Caco-2 (cell line): Measurements from ENCODE around the gene TTPAL. TPM values are rescaled to one million over a fixed set of nuclear protein-coding genes. Genes with fewer than 3 reads are reported as not detected.
A peak's percentile ranks its signal among the peaks of the same experiment; 100 is the strongest.

Source experiments
- BruUV-seq: library from RNA; stranded (reverse); fragments of 400-500 nt; replicated peaks from 2 replicates; lab custom pipeline; 2021; lab: Mats Ljungman, UMichigan
- CTCF ChIA-PET: fragments of 300-600 bp; sonication (Branson Sonifier 250); formaldehyde crosslinking; loops from one replicate; lab custom pipeline; 2022; ENCODE audit warnings: antibody characterized with exemption; lab: Charles Lee
- POLR2A ChIA-PET: fragments of 300-600 bp; sonication (Branson Sonifier 250); formaldehyde crosslinking; loops from one replicate; lab custom pipeline; 2022; ENCODE audit warnings: antibody characterized with exemption; lab: Charles Lee
- DNase-seq, 2 experiments: peaks; one replicate each; pipeline versions ENCODE4 v3.0.0 to v3.0.0-alpha.2; 2020 to 2022
- H3K27me3 ChIP-seq: replicated peaks from 2 replicates; pipeline ENCODE4 v1.6.0; 2011; ENCODE audit warnings: low read length; ENCODE audit not compliant: control insufficient read depth, insufficient read depth
- H3K36me3 ChIP-seq: 2 replicates; pipeline ENCODE4 v1.5.1; 2011; ENCODE audit warnings: low read length; ENCODE audit not compliant: control insufficient read depth, insufficient read depth
- H3K4me1 ChIP-seq: fragments of 250-450 bp; sonication (Bioruptor Pico); 2 replicates; pipeline ENCODE4 v1.5.1; 2020; ENCODE audit warnings: mild to moderate bottlenecking
- H3K4me3 ChIP-seq: 2 replicates; pipeline ENCODE4 v1.5.1; 2011; ENCODE audit warnings: low read depth, mild to moderate bottlenecking, control low read depth, low read length
- H3K9me3 ChIP-seq: fragments of 250-450 bp; sonication (Bioruptor Pico); 2 replicates; pipeline ENCODE4 v1.5.1; 2020; ENCODE audit warnings: mild to moderate bottlenecking, moderate library complexity
- H3K27ac Mint-ChIP-seq: one replicate; pipeline ENCODE4 v1.8.0; 2022; ENCODE audit warnings: mixed read lengths; ENCODE audit not compliant: unreplicated experiment
- H3K27me3 Mint-ChIP-seq: one replicate; pipeline ENCODE4 v1.8.0; 2022; ENCODE audit warnings: mixed read lengths; ENCODE audit not compliant: insufficient read depth, unreplicated experiment
- H3K36me3 Mint-ChIP-seq: one replicate; pipeline ENCODE4 v1.8.0; 2022; ENCODE audit warnings: mild to moderate bottlenecking, mixed read lengths; ENCODE audit not compliant: insufficient read depth, unreplicated experiment
- H3K4me1 Mint-ChIP-seq: one replicate; pipeline ENCODE4 v1.8.0; 2022; ENCODE audit warnings: low read depth, mixed read lengths; ENCODE audit not compliant: unreplicated experiment
- H3K4me3 Mint-ChIP-seq: one replicate; pipeline ENCODE4 v1.8.0; 2022; ENCODE audit warnings: mild to moderate bottlenecking, moderate library complexity, mixed read lengths; ENCODE audit not compliant: unreplicated experiment
- H3K9me3 Mint-ChIP-seq: one replicate; pipeline ENCODE4 v1.8.0; 2022; ENCODE audit warnings: mixed read lengths; ENCODE audit not compliant: unreplicated experiment
- CTCF ChIP-seq, 2 experiments: fragments of 200-600 bp in 1 of 2; IDR thresholded peaks; 1 replicate in 1 of 2; 2 replicates in 1 of 2; pipeline versions ENCODE4 v1.5.1 to v1.8.0; 2011 to 2022; ENCODE audit warnings: antibody characterized with exemption in 1 of 2, control low read depth in 1 of 2, inconsistent platforms in 1 of 2, low read depth in 1 of 2, low read length in 1 of 2, mild to moderate bottlenecking in 1 of 2, moderate library complexity in 1 of 2; ENCODE audit not compliant: insufficient read depth in 1 of 2, severe bottlenecking in 1 of 2, unreplicated experiment in 1 of 2
- intact Hi-C: fragments of 100-400 bp; cut with micrococcal nuclease; formaldehyde crosslinking; loops from one replicate; pipeline ENCODE4 v1.10.0; 2022; ENCODE audit not compliant: unreplicated experiment
- total RNA-seq: library from RNA; stranded (reverse); gene quantifications from 2 replicates; pipeline ENCODE4 v1.2.3, GENCODE V29; 2022

The TTPAL gene
- total RNA-seq, 1 experiment from 2014 or later: 54.6 TPM

DNA sequence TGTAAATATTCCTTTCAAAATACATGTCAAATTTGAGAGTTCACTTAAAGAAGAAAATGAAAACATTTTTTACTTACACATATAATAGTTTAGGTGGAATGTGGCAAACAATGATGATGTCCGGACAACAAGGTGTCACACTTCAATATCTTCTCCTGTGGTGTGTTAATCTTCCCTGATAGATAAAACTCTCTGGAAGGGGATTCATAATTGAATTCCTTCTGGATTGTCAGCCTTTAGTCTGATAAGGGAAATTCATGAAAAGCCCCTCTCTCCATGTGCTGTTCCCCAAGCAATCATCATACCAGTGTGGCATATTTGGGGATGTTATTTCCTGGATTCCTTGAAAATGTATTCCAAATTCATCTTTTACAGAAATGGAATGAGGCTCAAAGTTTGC, 47.2 kb downstream of the TTPAL start:
- POLR2A ChIA-PET: interaction anchor here (0.5 to 1.9 kb wide), 4 partner anchors 47 to 212 kb away, joined by 3 to 11 read pairs (median 5); partner anchors contain the start of genes FITM2 and TTPAL

GRCh38 chr20:44523746-44524145, 48.1 kb downstream of the TTPAL start:
- DNase-seq: peak; percentile 79 to 88
- TF ChIP-seq CTCF (IDR thresholded peaks at IDR 0.05; ENCODE audit: insufficient read depth in 1 of 2, low read depth in 1 of 2, low read length in 1 of 2, severe bottlenecking in 1 of 2, unreplicated experiment in 1 of 2): no peak
- peak overlapping the region; percentile 72 for H3K27ac Mint-ChIP-seq
- Histone ChIP-seq H3K4me3 (no peak overlapping the region), H3K36me3 (no peaks in the 10 kb centered on the region), H3K4me1 (peaks cover 61% of the 10 kb centered on the region), H3K9me3 (peaks cover 6% of the 10 kb centered on the region; the same call in 1 of the 2 replicates), H3K27me3 (no peaks in the 10 kb centered on the region)
- H3K27me3 Mint-ChIP-seq: no peaks in the 10 kb centered on the region
- CTCF ChIA-PET: interaction anchor here (0.7 to 1.6 kb wide), 5 partner anchors 19 to 86 kb away, joined by 3 to 6 read pairs (median 5); partner anchors contain the start of gene TTPAL
- no TSS peak for BruUV-seq
- intact Hi-C loops: loop anchor here (2.0 to 10.0 kb wide), 5 partner anchors 47 to 361 kb away; partner anchors contain the start of genes HNF4A and YWHAB
- POLR2A ChIA-PET: interaction anchor here (1.0 to 1.9 kb wide), 3 partner anchors 19 to 172 kb away, joined by 3 to 7 read pairs (median 3); partner anchors contain the start of gene TTPAL
- H3K9me3 Mint-ChIP-seq: no peaks in the 10 kb centered on the region
- H3K4me1 Mint-ChIP-seq: peaks cover 53% of the 10 kb centered on the region
- peak overlapping the region; percentile 68 for H3K4me3 Mint-ChIP-seq
- peaks cover 34% of the 10 kb centered on the region for H3K36me3 Mint-ChIP-seq

More for the DNA sequence above, 47.2 kb downstream of the TTPAL start:
- Histone ChIP-seq H3K27me3 (no peaks in the 10 kb centered on the region), H3K9me3 (peaks cover 6% of the 10 kb centered on the region; the same call in 1 of the 2 replicates), H3K4me1 (peaks cover 63% of the 10 kb centered on the region), H3K4me3 (no peak overlapping the region), H3K36me3 (no peaks in the 10 kb centered on the region)
- H3K36me3 Mint-ChIP-seq: peaks cover 37% of the 10 kb centered on the region
- no peaks in the 10 kb centered on the region for H3K9me3 Mint-ChIP-seq
- TF ChIP-seq CTCF (IDR thresholded peaks at IDR 0.05; ENCODE audit: insufficient read depth in 1 of 2, low read depth in 1 of 2, low read length in 1 of 2, severe bottlenecking in 1 of 2, unreplicated experiment in 1 of 2): no peak
- DNase-seq: no peak
- peak overlapping the region; percentile 68 for H3K4me3 Mint-ChIP-seq
- intact Hi-C loops: loop anchor here (1.0 to 10.0 kb wide), 7 partner anchors 18 to 362 kb away; partner anchors contain the start of genes HNF4A and YWHAB
- CTCF ChIA-PET: interaction anchor here (1.0 to 1.8 kb wide), 3 partner anchors 15 to 47 kb away, joined by 3 to 11 read pairs (median 6); partner anchors contain the start of gene TTPAL
- BruUV-seq: no TSS peak
- H3K27me3 Mint-ChIP-seq: no peaks in the 10 kb centered on the region
- H3K4me1 Mint-ChIP-seq: peaks cover 57% of the 10 kb centered on the region
- peak overlapping the region; percentile 72 for H3K27ac Mint-ChIP-seq

- no peak overlapping the region for H3K4me3 ChIP-seq
- Mint-ChIP-seq H3K36me3 (peaks cover 34% of the 10 kb centered on the region), H3K4me3 (peak overlapping the region; percentile 43), H3K27ac (peak overlapping the region; percentile 72), H3K4me1 (peaks cover 42% of the 10 kb centered on the region), H3K9me3 (no peaks in the 10 kb centered on the region), H3K27me3 (no peaks in the 10 kb centered on the region)
- TF ChIP-seq CTCF (IDR thresholded peaks at IDR 0.05; ENCODE audit: insufficient read depth in 1 of 2, low read depth in 1 of 2, low read length in 1 of 2, severe bottlenecking in 1 of 2, unreplicated experiment in 1 of 2): no peak
- CTCF ChIA-PET: no interaction called here
- no TSS peak for BruUV-seq
- POLR2A ChIA-PET: no interaction called here
- no peaks in the 10 kb centered on the region for H3K36me3 ChIP-seq
- peaks cover 55% of the 10 kb centered on the region for H3K4me1 ChIP-seq
- intact Hi-C loops: loop anchor here (10.0 kb wide), 1 partner anchor 359 kb away; the partner anchor contains the start of gene YWHAB
- H3K27me3 ChIP-seq: no peaks in the 10 kb centered on the region
- peak; percentile 37 to 64 for DNase-seq
- H3K9me3 ChIP-seq: peaks cover 6% of the 10 kb centered on the region; the same call in 1 of the 2 replicates
Observed at GRCh38 chr20:44526129-44526528, 50.5 kb downstream of the TTPAL start.
